ENCODE data around the gene SHISAL1.

The SHISAL1 gene

GRCh38 chr22:44205516-44206329 is 107.0 kb downstream of the SHISAL1 start:
- no peak for DNase-seq

- no peak for DNase-seq
Measured at GRCh38 chr22:44204739-44205515, 107.8 kb downstream of the SHISAL1 start.

GRCh38 chr22:44203203-44203602 is 109.5 kb downstream of the SHISAL1 start:
- DNase-seq, result no peak

- DNase-seq, result no peak
Measured at GRCh38 chr22:44202261-44202789, 110.4 kb downstream of the SHISAL1 start.

DNA sequence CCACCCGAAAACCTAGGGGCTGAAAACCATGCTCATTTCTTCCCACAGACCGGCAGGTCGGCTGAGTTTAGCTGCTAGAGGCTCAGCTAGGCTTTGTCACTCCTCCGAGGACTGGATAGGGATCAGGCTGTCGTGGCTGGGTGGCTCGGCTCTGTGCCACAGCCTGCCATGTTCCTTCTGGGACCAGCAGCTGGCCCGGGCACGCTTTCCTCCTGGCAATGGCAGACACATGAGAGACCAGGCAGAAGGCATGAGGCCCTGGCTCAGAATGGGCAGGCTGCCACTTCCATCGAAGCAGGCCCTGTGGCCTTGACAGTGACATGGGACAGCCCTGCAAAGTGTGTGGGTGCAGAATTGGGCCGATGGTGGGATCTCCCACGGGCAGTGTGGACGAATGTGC is 111.1 kb downstream of the SHISAL1 start:
- DNase-seq, result no peak

- DNase-seq, result no peak
Measured at GRCh38 chr22:44200855-44201550, 111.7 kb downstream of the SHISAL1 start.

DNA sequence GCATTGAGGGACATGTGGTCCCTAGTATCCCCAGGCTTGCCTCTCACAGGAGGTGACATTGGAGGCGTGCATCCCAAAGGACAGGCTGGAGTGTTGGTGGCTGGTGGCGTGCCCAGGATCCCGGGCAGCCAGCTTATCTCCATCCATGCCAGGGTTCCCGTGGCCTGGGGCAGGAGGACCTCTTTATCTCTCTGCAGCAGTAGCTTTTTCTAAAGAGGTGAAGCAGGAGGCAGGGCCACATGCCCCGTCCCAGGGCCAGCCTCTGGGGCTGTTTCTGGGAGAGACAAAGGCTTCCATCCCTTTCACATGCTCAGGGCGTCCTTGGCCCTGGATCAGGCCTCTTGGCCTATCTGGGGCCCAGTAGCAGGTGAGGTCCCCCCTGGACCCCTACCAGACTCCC is 112.3 kb downstream of the SHISAL1 start:
- no peak for DNase-seq

DNA sequence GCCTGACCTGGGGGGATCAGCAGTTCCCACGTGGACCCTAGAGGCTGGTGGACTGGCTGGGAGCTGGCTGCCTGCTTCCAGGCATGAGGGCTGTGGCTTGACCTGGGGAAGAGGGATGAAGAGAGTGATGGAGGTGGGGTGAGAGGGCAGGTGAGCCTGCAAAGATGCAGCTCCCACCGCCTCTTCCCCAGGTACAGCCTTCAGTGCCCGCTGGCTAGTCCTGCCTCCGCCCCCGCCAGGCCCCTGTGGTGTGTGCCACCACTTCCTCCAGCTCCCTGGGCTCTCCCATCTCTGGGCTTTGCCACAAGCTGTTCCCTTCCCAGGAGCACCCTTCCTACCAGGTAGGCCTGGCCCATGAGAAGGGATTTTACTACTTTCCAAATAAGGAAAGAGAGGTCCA is 112.9 kb downstream of the SHISAL1 start:
- DNase-seq, result no peak

- DNase-seq, result no peak
Measured at GRCh38 chr22:44199164-44199563, 113.6 kb downstream of the SHISAL1 start.

DNA sequence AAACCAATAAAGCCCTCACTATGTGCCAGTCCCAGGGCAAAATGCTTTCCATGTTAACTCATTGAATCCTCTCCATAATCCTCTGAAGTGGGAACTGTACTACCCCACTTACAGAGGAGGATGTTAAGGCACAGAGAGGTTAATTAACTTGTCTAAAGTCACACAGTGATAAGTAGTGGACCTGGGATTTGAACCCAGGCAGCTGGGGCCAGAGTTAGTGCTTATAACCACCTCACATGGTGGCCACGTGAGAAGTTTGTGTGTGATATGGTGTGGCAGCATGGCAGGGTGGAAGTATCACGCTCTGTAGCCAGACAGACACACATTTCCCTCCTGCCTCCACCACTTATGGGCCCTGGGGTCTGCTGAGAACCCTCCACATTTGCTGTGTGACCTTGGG is 115.5 kb downstream of the SHISAL1 start:
- DNase-seq, result no peak

DNA sequence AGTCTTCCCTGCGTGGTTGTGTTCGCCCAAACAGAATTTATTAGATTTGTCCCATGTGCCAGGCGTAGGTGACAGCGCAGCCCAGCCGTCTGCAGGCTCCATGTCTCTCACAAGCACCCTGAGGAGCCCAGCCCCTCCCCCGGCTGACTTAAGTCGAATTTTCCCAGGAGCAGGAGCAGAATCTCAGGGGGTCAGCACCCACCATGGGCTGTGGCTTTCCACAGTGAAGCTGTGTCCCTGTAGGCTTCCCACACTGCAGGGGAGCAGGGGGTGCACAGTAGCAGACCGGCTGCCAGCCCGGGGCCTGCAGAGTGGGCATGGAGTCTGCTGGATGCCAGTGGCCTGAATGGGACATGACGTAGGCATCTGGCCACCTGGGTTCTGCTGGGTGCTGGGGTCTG is 116.0 kb downstream of the SHISAL1 start:
- DNase-seq, result no peak

- DNase-seq, result no peak
Measured at GRCh38 chr22:44196241-44196640, 116.5 kb downstream of the SHISAL1 start.

DNA sequence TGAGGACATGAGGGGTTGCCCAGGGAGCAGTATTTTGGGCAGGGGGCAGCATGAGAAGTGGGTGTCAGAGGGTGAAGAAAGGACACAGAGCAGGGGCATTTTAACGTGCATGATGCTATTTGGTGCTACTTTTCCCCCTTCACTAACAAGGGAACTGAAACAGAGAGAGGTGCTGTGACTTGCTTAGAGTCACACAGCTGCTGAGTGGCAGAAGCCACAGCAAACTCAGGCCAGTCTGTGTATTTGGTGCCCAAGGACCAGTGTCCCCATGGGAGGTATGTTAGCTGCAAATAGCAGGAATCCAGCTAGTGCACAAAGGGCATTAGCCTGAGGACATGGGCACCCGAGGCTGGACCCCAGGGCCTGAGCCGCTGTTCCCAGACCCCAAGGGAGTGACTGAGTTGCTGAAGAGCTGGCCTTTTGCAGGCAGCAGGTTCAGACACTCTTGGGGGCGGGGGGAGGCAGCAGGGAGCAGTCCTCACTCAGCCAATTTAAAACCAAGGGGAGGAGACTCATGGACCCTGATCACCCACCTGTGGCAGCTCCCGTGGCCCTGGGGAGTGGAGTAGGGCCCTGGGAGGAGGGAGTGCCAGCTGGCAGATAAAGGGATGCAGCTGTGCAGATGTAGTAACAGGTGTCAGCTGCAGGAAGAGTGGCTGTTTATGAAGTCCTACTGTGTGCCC is 117.4 kb downstream of the SHISAL1 start:
- DNase-seq, result no peak

GRCh38 chr22:44194569-44194968 is 118.2 kb downstream of the SHISAL1 start:
- DNase-seq, result no peak

All from activated CD4-positive, alpha-beta T cell treated with anti-CD3 and anti-CD28 coated beads for 1 hour (primary cell).